ENCODE data around the gene ENHO. TPM values are rescaled to one million over a fixed set of nuclear protein-coding genes. Genes with fewer than 3 reads are reported as not detected.

Gene ENHO
- polyA plus RNA-seq, 1 donor: 1.4 TPM

GRCh38 chr9:34526026-34526425, 3.2 kb upstream of the ENHO start:
- no peak for DNase-seq

GRCh38 chr9:34524349-34524748, 1.6 kb upstream of the ENHO start:
- DNase-seq: no peak

- no peak for DNase-seq
Measured at GRCh38 chr9:34522091-34522887, 501 bp downstream of the ENHO start.

- no peak for DNase-seq
Measured at GRCh38 chr9:34521406-34522045, 1.3 kb downstream of the ENHO start.

- DNase-seq: no peak
Measured at GRCh38 chr9:34520505-34521385, 2.0 kb downstream of the ENHO start.

- no peak for DNase-seq
Measured at GRCh38 chr9:34520096-34520495, 2.7 kb downstream of the ENHO start.

GRCh38 chr9:34519321-34520020, 3.3 kb downstream of the ENHO start:
- no peak for DNase-seq

GRCh38 chr9:34518896-34519295, 3.9 kb downstream of the ENHO start:
- DNase-seq: no peak

GRCh38 chr9:34518110-34518616, 4.6 kb downstream of the ENHO start:
- DNase-seq: no peak

GRCh38 chr9:34517185-34517584, 5.6 kb downstream of the ENHO start:
- no peak for DNase-seq

- no peak for DNase-seq
Measured at GRCh38 chr9:34515959-34516358, 6.8 kb downstream of the ENHO start.

GRCh38 chr9:34514816-34515215, 8.0 kb downstream of the ENHO start:
- no peak for DNase-seq

- no peak for DNase-seq
Measured at GRCh38 chr9:34514401-34514800, 8.4 kb downstream of the ENHO start.

- DNase-seq: no peak
Measured at GRCh38 chr9:34513567-34514214, 9.1 kb downstream of the ENHO start.

GRCh38 chr9:34512131-34513078, 10.4 kb downstream of the ENHO start:
- no peak for DNase-seq

GRCh38 chr9:34510497-34511468, 12.0 kb downstream of the ENHO start:
- DNase-seq: no peak

GRCh38 chr9:34508951-34509350, 13.8 kb downstream of the ENHO start:
- DNase-seq: no peak

GRCh38 chr9:34508463-34508862, 14.3 kb downstream of the ENHO start:
- no peak for DNase-seq

- no peak for DNase-seq
Measured at GRCh38 chr9:34507966-34508365, 14.8 kb downstream of the ENHO start.
